T1000 (cell line): ENCODE data around the gene MPI.

ENCODE experiments used
- DNase-seq: peaks from one replicate; lab custom pipeline; 2025; ENCODE audit warnings: mixed read lengths; lab: John Stamatoyannopoulos, UW

The MPI gene, protein sequence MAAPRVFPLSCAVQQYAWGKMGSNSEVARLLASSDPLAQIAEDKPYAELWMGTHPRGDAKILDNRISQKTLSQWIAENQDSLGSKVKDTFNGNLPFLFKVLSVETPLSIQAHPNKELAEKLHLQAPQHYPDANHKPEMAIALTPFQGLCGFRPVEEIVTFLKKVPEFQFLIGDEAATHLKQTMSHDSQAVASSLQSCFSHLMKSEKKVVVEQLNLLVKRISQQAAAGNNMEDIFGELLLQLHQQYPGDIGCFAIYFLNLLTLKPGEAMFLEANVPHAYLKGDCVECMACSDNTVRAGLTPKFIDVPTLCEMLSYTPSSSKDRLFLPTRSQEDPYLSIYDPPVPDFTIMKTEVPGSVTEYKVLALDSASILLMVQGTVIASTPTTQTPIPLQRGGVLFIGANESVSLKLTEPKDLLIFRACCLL

DNA sequence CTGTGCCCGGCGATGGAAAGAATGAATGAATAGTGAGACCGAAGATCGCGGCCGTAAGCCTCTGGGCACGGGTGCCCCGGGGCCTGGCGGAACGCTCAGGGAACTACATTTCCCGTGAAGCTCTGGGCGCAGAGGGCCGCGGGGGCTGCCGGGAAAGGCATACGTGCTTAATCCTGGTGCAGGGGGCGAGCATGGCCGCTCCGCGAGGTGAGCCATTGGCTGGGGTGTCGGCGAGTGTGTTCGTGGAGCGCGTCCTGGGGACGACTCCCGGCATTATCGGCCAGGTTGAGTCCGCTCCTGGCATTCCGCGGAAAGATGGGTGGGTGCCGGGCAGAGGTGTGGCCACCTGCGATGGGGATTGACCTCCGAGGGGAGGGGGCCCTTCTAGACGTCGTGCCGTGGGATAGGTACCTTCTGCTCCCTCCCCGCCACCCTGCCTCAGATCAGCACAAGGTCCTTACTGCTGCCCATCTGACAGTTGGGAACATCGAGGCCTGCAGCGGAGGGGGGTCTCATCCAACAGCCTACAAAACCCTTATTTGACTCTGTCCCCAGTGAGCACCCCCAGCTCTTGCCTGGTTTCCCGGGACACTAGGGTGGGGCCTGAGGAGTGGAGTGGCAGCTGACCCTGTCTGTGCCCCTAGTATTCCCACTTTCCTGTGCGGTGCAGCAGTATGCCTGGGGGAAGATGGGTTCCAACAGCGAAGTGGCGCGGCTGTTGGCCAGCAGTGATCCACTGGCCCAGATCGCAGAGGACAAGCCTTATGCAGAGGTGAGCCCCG lies at the start of gene MPI:
Gene MPI (plus strand): TSS at position 160 of the 782 bp plus-strand sequence. CDS start 32 bp downstream, at position 192.
- DNase-seq: peak; percentile 57

DNA sequence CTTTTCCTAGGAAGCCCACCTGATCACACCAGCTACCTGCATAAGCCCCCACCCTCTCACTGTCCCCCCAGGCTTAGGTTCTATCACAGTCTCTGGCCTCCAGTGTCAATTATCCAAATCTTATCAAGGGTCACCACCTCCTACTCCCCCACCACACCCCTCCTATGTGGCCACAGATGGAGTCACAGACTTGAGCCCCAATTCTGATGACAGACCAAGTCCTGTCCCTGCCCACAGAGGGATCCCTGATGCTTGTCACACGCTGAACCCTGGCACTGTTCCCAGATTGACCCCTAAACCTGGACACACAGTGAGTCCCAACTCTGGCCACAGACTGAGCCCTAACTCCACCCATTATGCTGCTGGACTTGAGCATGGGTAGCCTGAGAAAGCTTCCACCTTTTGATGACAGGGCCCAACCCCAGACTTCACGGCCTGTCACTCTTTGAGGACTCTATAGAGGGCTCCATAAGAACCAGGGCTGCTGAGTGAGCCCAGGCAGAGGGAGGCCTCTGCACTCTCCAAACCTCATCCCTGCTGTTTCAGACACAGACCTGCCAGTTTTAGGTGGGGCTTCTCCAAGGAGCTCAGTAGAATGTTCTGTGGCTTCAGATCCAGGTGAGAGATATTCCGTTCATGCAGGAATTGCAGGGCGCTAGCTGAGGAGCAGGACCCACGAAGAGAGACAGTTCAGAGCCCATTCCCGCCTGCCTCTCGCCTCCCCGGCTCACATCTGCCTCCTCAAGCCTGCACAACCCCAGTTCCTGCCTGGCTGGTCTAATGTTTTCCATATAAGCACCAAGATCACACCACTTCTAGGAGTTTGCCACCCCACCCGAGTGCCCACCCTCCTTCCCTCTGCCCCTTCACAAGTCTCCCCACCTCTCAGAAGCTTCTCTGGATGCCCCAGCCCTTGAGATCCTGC lies 48.7 kb upstream of the MPI start:
- no peak for DNase-seq

- no peak for DNase-seq
Measured at GRCh38 chr15:74841891-74842373, 47.9 kb upstream of the MPI start.

DNA sequence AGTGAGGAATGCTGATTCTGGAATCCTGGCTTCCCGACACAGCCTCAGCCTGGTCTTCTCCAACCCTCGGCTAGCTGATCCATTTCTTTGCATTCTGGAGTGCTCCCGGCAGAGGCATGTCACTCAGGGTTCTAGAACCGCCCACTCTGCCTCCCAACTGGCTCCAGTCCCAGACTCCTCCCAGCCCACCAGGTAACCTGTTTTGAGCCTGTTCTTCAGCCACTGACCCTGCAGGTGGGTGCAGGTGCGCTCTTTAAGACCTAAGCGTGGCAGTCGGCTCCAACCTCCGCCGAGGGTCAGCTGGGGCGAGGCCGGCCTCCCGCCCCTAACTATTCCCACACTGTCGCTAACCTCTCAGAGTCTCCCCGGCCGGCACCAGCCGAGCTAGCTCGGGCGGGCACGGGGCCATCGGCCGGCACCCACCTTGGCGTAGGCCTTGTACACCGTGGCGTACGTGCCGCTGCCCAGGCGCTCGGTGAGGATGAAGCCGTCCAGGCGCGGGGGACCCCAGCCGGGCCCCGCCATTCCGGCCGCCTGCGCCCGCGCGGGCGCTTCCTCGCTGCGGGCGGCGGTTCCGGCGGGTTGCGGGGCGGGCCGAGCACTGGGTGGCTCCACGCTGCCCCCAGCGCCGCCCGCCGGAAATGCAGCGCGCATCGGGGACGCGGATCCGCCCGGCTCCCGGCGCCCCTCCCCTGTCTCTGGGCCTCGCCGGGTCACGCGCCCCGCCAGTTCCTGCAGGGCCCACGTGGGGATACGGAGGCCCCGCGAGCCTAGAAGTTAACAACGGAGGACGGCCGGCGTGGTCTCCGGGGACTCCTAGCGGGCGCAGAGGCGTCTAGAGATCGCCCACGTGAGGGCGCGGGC lies 47.0 kb upstream of the MPI start, which contains the start of gene ULK3:
Gene ULK3 (minus strand): TSS at position 576 of the 864 bp plus-strand sequence. CDS start 51 bp downstream, at position 525.
- DNase-seq: peak; percentile 86

GRCh38 chr15:74843445-74843828 lies 46.4 kb upstream of the MPI start:
- no peak for DNase-seq

DNA sequence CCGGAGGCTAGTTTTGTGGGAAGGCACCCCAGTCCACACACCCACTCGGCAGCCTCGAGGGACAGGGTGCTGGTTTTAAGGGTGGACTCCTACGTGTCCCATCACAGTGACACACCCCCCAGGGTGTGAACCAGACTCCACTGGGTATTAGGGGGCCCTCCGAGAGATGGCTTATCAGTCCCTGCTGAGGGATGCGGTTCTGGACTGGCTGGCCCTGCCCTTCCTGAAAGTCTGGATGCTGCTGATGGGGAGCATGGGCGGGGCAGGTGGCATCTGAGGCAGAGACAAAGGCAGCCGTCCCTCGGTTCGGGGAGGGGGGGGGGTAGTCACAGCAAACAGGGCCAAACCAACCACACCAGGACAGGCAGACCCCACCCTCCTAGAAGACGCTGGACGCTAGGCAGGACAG lies 45.9 kb upstream of the MPI start:
- no peak for DNase-seq

DNA sequence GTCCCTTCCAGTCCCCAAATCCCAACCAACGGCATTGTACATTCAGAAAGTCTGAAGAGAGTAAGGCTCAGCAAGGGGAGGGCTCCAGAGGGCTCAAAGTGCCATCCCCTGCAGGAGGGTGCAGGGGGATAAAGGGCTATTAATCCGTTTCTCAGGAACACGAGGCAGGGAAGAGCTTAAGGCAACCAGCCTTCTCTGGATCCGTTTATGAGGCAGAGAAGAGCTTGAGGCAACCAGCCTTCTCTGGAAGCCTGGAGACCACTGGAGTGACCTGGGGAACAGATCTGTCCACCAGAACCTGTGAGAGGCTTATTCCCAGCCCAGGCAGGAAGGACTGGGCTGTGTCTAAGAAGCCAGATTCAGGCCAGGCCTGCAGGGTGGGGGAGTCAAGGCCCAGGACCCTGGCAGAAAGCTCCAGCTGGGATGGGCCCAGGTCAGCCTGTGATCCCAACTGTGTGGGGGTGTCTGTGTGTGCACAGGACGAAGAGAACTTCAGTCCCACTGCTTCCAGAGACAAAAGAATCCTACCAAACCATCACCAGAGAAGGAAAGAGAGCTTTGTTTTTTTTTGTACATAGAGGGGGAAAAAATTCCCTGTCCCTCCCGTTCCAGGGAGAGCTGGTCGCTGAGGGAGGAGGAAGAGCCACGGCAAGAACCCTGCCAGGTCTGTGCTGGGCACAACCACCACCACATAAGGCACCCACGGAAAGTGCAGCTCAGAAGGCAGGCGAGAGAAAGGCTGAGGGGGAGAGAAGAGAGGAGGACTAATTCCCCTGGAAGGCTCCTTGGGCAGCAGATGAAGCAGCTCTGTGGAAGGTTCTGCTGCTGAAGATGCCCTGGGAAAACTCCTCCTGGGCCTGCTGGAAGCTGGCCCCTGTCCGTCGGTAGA lies 45.3 kb upstream of the MPI start:
- no peak for DNase-seq

GRCh38 chr15:74845208-74845568 lies 44.7 kb upstream of the MPI start:
- no peak for DNase-seq

DNA sequence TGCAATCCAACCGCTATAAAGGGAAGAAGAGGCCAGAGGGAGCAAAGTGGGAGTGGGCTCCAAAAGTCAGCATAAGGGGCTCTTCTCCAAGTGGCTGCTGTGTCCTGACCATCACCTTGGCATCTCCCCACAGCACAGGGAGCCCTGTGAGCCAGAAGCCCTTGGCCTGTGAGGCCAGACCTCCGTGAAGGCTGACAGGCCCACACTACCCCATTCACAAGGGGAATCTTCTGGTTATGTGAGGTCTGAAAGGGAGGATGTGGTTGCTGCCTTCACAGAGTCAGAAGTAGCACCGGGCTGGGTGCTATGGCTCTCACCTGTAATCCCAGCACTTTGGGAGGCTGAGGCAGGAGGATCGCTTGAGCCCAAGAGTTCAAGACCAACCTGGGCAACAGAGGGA lies 44.3 kb upstream of the MPI start:
- no peak for DNase-seq

GRCh38 chr15:74847432-74847831 lies 42.4 kb upstream of the MPI start:
- no peak for DNase-seq

DNA sequence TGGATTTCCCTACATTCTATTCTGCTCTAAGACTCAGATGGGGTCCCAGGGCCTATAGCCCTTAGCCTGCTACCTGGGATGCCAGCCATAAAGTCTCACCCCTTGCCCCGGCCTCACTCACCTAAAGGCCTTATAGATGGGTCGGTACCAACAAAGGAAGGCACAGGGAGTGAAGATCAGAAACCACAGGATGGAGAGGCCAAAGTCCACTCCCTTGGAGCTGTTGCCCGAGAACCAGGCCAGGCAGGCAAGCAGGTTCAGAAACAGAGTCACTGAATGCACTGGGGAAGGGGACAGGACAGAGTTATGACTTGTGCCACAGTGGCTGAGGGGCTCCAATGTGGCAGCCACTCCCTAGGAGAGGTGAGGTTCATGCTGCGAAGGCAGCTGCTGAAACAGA lies 39.4 kb upstream of the MPI start:
- DNase-seq: no peak

GRCh38 chr15:74851960-74852359 lies 37.9 kb upstream of the MPI start:
- DNase-seq: no peak

DNA sequence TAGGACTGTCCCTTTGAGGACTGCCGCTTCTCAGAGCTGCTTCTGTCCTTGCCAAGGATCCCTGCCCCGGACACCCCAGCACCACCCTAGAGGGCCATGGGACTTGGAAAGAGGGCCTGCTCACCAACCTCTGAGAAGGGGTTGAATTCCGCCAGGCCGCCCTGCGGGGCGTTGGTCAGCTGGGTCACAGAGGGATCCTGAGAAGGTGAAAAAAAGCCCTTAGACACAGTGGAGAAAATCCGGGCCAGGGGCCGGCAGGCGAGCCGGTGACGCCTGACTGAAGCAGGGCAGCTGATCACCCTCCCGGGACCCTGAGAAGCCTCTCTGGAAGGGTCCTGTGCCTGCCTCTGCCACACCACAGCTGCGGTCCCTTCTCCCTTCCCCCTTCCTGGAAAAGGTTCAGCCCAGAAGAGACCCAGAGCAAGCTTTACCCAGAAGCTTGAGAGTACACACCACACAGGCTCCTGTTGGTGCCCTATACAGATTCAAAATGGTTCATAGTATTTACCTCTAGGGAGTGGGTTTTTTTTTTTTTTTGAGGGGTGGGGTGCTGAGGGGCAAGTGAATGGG lies 35.3 kb upstream of the MPI start:
- no peak for DNase-seq

- no peak for DNase-seq
Measured at GRCh38 chr15:74855857-74856256, 34.0 kb upstream of the MPI start.

DNA sequence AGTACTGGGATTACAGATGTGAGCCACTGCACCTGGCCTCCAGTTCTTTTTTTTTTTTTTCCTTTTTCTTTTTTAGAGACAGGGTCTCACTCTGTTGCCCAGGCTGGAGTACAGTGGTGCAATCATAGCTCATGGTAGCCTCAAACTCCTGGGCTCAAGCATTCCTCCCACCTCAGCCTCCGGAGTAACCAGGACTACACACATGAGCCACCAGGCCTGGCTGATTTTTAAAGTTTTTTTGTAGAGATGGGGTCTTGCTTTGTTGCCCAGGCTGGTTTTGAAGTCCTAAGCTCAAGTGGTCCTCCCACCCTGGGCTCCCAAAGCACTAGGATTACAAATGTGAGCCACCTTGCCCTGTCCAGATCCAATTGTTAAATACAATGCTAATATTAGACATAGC lies 33.3 kb upstream of the MPI start:
- no peak for DNase-seq

DNA sequence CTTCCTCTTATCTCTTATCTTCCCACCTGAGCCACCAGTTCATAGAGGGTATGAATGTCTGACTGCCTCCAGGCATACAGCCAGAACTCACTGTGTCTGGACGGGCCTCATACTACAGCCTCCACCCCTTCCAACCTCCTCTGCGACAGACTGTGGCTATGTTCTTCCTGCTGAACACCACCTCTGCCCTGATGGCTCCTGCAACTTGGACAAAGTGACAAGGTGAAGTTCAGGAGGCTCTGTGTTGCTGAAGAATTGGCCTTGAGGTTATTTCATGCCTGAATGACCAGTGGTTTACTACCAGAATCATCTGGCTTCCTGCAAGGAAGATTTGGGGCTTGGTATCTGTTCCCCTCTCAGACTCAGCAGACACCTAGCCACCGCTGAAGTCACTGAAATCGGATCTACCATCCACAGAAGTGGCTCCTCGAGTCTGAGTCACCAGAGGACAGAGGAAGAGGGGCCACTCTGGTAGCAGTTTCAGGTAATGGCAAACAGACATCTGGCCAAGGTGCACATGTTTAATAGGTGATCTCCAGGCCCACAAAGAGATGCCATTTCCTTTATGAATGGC lies 32.7 kb upstream of the MPI start:
- no peak for DNase-seq

- no peak for DNase-seq
Measured at GRCh38 chr15:74857671-74858368, 32.0 kb upstream of the MPI start.

DNA sequence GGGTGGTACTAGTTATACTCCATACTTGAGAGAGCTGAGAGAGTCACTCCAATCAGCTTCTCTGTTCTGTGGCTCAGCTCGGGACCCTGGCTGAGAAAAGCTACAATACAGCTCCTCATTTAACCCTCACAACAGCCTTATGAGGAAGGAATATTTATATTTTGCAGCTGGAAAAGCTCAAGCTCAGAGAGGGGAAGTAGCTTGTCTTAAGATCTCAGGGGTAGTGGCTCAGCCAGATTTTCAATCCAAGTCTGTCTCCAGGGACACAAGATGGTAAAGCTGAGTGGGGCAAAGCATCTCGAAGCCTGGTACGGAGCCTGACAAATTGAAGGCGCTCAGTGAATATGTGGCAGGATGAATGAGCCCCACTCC lies 31.5 kb upstream of the MPI start:
- no peak for DNase-seq
